Loucy (cell line): ENCODE data around the gene TMIGD3.
A peak's percentile ranks its signal among the peaks of the same experiment; 100 is the strongest.

Experiments used
- H2AFZ ChIP-seq: fragments of 200-600 bp; sonication (generic); 2 replicates; pipeline ENCODE4 v1.6.0; 2016; ENCODE audit warnings: antibody characterized with exemption, mild to moderate bottlenecking, low read length, moderate library complexity
- H3F3A ChIP-seq: fragments of 200-600 bp; 2 replicates; pipeline ENCODE4 v1.6.0; 2016; ENCODE audit warnings: antibody characterized with exemption, low read depth, mild to moderate bottlenecking
- H3K27me3 ChIP-seq: fragments of 200-600 bp; sonication (generic); 2 replicates; pipeline ENCODE4 v1.6.1; 2014; ENCODE audit warnings: low read length, mild to moderate bottlenecking; ENCODE audit not compliant: insufficient read depth, poor library complexity, severe bottlenecking
- H3K36me3 ChIP-seq: fragments of 200-600 bp; sonication (generic); 2 replicates; pipeline ENCODE4 v1.6.1; 2016; ENCODE audit warnings: low read length; ENCODE audit not compliant: insufficient read depth
- H3K4me1 ChIP-seq: fragments of 200-600 bp; sonication (generic); 2 replicates; pipeline ENCODE4 v1.5.1; 2014; ENCODE audit warnings: low read length, mild to moderate bottlenecking; ENCODE audit not compliant: insufficient read depth, poor library complexity, severe bottlenecking
- H3K4me2 ChIP-seq: fragments of 200-600 bp; sonication (generic); 2 replicates; pipeline ENCODE4 v1.6.0; 2014; ENCODE audit warnings: antibody characterized with exemption, low read length, low read depth, mild to moderate bottlenecking; ENCODE audit not compliant: poor library complexity, severe bottlenecking
- H3K4me3 ChIP-seq: fragments of 200-600 bp; sonication (generic); 2 replicates; pipeline ENCODE4 v1.5.1; 2014; ENCODE audit warnings: low read length, mild to moderate bottlenecking, mixed read lengths; ENCODE audit not compliant: poor library complexity, severe bottlenecking
- H3K79me2 ChIP-seq: fragments of 200-600 bp; sonication (generic); 2 replicates; pipeline ENCODE4 v1.6.1; 2014; ENCODE audit warnings: low read length; ENCODE audit not compliant: insufficient read depth
- H3K9ac ChIP-seq: fragments of 200-600 bp; sonication (generic); 2 replicates; pipeline ENCODE4 v1.6.0; 2014; ENCODE audit warnings: mild to moderate bottlenecking, low read depth, low read length, moderate library complexity; ENCODE audit not compliant: poor library complexity, severe bottlenecking
- H3K9me2 ChIP-seq: fragments of 200-600 bp; sonication (generic); replicated peaks from 2 replicates; pipeline ENCODE4 v1.6.1; 2016; ENCODE audit warnings: low read depth, low read length, mixed read lengths
- H3K9me3 ChIP-seq: fragments of 200-600 bp; sonication (generic); 2 replicates; pipeline ENCODE4 v1.6.1; 2014; ENCODE audit warnings: mild to moderate bottlenecking, antibody characterized with exemption, low read length, low read depth; ENCODE audit not compliant: insufficient read depth
- H4K20me1 ChIP-seq: fragments of 200-600 bp; sonication (generic); 2 replicates; pipeline ENCODE4 v1.6.0; 2014; ENCODE audit warnings: antibody characterized with exemption, low read length, mild to moderate bottlenecking; ENCODE audit not compliant: insufficient read depth, poor library complexity, severe bottlenecking
- CTCF ChIP-seq: fragments of 200-600 bp; sonication (generic); conservative IDR thresholded peaks from 2 replicates; pipeline ENCODE4 v1.5.1; 2014; ENCODE audit warnings: mild to moderate bottlenecking, antibody characterized with exemption, low read length
- EZH2phosphoT487 ChIP-seq: fragments of 200-600 bp; IDR thresholded peaks from 2 replicates; pipeline ENCODE4 v1.6.1; 2018; ENCODE audit warnings: antibody characterized with exemption, mild to moderate bottlenecking, moderate library complexity, borderline replicate concordance

The TMIGD3 gene

GRCh38 chr1:111444031-111444430, 59.4 kb downstream of the TMIGD3 start:
- no peak for TF ChIP-seq EZH2phosphoT487
- H3K36me3 ChIP-seq = peaks cover 47% of the 10 kb centered on the region; the same call in 1 of the 2 replicates
- H2AFZ ChIP-seq = no peak overlapping the region
- no peaks in the 10 kb centered on the region for H3K9me2 ChIP-seq
- peak overlapping the region; percentile 34 for H3K9ac ChIP-seq
- peaks cover 36% of the 10 kb centered on the region for H3K79me2 ChIP-seq
- no peak overlapping the region for H3K4me3 ChIP-seq
- no peak overlapping the region for H3K4me2 ChIP-seq
- no peaks in the 10 kb centered on the region for H3K27me3 ChIP-seq
- H4K20me1 ChIP-seq = peaks cover 7% of the 10 kb centered on the region
- no peaks in the 10 kb centered on the region for H3K9me3 ChIP-seq
- H3K4me1 ChIP-seq = peaks cover 42% of the 10 kb centered on the region
- H3F3A ChIP-seq = no peaks in the 10 kb centered on the region

GRCh38 chr1:111442457-111442856, 61.0 kb downstream of the TMIGD3 start:
- peaks cover 21% of the 10 kb centered on the region for H3K79me2 ChIP-seq
- peaks cover 3% of the 10 kb centered on the region for H4K20me1 ChIP-seq
- H3K9me3 ChIP-seq = no peaks in the 10 kb centered on the region
- no peak for TF ChIP-seq EZH2phosphoT487
- no peak for TF ChIP-seq CTCF
- no peaks in the 10 kb centered on the region for H3K9me2 ChIP-seq
- H3K27me3 ChIP-seq = no peaks in the 10 kb centered on the region
- H2AFZ ChIP-seq = no peak overlapping the region
- H3K36me3 ChIP-seq = peaks cover 63% of the 10 kb centered on the region; the same call in 1 of the 2 replicates
- H3K4me1 ChIP-seq = peaks cover 30% of the 10 kb centered on the region
- H3K9ac ChIP-seq = no peak overlapping the region
- no peaks in the 10 kb centered on the region for H3F3A ChIP-seq
- no peak overlapping the region for H3K4me3 ChIP-seq
- no peak overlapping the region for H3K4me2 ChIP-seq

- Histone ChIP-seq H3K79me2 (peaks cover 13% of the 10 kb centered on the region), H3F3A (no peaks in the 10 kb centered on the region), H3K9me3 (no peaks in the 10 kb centered on the region), H3K4me1 (peaks cover 22% of the 10 kb centered on the region), H3K4me2 (no peak overlapping the region), H4K20me1 (no peaks in the 10 kb centered on the region), H3K27me3 (no peaks in the 10 kb centered on the region), H3K9me2 (no peaks in the 10 kb centered on the region), H2AFZ (no peak overlapping the region), H3K9ac (no peak overlapping the region), H3K36me3 (peaks cover 65% of the 10 kb centered on the region; the same call in 1 of the 2 replicates), H3K4me3 (no peak overlapping the region)
- TF ChIP-seq EZH2phosphoT487 (no peak), CTCF (peak; percentile 80)
Measured at GRCh38 chr1:111441573-111442192, 61.8 kb downstream of the TMIGD3 start.
